WERI-Rb-1 (cell line): ENCODE measurements around the gene IQSEC3.

ENCODE experiments used
- DNase-seq: peaks from one replicate; pipeline ENCODE4 v3.0.0-alpha.2; 2020
- H3K27ac ChIP-seq: fragments of 250-450 bp; sonication (Bioruptor Pico); 2 replicates; pipeline ENCODE4 v1.5.1; 2020; ENCODE audit warnings: mild to moderate bottlenecking, moderate library complexity
- H3K27me3 ChIP-seq: fragments of 250-450 bp; sonication (Bioruptor Pico); 2 replicates; pipeline ENCODE4 v1.5.1; 2021; ENCODE audit warnings: mild to moderate bottlenecking, low read depth, moderate library complexity; ENCODE audit not compliant: insufficient read depth, severe bottlenecking
- H3K36me3 ChIP-seq: fragments of 250-450 bp; sonication (Bioruptor Pico); 2 replicates; pipeline ENCODE4 v1.5.1; 2020; ENCODE audit warnings: mild to moderate bottlenecking, moderate library complexity
- H3K4me3 ChIP-seq: 2 replicates; pipeline ENCODE4 v1.5.1; 2011; ENCODE audit warnings: low read depth, mild to moderate bottlenecking, control low read depth, low read length
- H3K9me3 ChIP-seq: fragments of 250-450 bp; sonication (Bioruptor Pico); 2 replicates; pipeline ENCODE4 v1.5.1; 2021; ENCODE audit warnings: mild to moderate bottlenecking, moderate library complexity; ENCODE audit not compliant: severe bottlenecking
- TF ChIP-seq, protein P1 (sequence below): IDR thresholded peaks from 2 replicates; pipeline ENCODE4 v1.5.1; 2011; ENCODE audit warnings: low read depth, mild to moderate bottlenecking, control low read depth, inconsistent platforms, low read length

IQSEC3 gene

DNA sequence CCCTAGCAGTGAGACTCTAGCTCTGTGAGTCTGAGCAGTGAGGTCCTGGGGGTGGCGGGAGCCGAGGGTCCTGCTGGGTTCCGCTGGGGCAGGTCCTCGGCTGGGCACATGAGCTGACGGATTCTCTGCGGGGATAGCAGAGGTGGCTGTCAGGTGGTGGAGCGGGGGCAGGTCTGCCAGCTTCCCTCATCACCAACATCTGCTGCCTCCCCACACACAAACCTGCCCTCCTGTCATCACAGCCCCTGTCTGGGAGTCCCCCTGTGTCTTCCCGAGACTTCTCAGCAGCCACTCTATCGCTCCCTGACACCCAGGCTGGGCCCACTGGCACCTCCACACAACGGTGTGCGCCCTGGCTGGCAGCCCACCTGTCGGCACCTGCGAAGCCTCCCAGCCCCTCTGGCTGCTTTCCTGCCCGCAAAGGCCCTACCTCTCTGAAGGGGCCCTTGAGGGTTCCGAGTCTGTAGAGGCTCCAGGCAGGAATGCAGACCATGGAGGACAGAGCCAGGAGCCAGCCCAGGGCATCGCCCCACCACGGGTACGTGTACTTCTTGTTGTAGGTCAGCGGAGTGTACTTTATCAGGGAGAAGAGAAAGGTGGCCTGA lies 154.5 kb downstream of the IQSEC3 start:
- no peaks in the 10 kb centered on the region for H3K9me3 ChIP-seq
- no peak for DNase-seq
- H3K27me3 ChIP-seq, result no peaks in the 10 kb centered on the region
- no peaks in the 10 kb centered on the region for H3K36me3 ChIP-seq
- H3K27ac ChIP-seq, result no peak overlapping the region
- no peak overlapping the region for H3K4me3 ChIP-seq
- TF ChIP-seq, protein P1, sequence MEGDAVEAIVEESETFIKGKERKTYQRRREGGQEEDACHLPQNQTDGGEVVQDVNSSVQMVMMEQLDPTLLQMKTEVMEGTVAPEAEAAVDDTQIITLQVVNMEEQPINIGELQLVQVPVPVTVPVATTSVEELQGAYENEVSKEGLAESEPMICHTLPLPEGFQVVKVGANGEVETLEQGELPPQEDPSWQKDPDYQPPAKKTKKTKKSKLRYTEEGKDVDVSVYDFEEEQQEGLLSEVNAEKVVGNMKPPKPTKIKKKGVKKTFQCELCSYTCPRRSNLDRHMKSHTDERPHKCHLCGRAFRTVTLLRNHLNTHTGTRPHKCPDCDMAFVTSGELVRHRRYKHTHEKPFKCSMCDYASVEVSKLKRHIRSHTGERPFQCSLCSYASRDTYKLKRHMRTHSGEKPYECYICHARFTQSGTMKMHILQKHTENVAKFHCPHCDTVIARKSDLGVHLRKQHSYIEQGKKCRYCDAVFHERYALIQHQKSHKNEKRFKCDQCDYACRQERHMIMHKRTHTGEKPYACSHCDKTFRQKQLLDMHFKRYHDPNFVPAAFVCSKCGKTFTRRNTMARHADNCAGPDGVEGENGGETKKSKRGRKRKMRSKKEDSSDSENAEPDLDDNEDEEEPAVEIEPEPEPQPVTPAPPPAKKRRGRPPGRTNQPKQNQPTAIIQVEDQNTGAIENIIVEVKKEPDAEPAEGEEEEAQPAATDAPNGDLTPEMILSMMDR, result no peak

DNA sequence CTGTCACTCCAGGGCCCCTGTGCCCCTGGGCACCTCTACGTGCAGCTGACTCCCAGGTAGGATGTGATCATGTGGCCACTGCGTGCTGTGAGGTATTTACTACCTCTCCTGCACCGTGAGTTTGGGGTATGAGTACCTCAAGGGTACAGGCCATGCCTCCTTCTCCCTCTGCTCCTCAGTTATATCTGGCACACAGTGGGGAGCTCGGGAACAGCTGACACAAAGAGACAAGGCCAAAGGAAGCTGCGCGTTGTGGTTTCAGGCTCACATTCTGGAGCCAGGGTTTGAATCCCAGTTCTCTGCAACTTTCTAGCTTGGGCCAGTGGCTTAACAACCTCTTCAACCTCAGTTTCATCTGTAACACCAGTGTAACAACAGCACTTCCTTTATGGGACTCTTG lies 155.2 kb downstream of the IQSEC3 start:
- no peak overlapping the region for H3K27ac ChIP-seq
- no peaks in the 10 kb centered on the region for H3K36me3 ChIP-seq
- no peak overlapping the region for H3K4me3 ChIP-seq
- no peak for DNase-seq
- H3K9me3 ChIP-seq, result no peaks in the 10 kb centered on the region
- TF ChIP-seq, protein P1, result no peak
- no peaks in the 10 kb centered on the region for H3K27me3 ChIP-seq

DNA sequence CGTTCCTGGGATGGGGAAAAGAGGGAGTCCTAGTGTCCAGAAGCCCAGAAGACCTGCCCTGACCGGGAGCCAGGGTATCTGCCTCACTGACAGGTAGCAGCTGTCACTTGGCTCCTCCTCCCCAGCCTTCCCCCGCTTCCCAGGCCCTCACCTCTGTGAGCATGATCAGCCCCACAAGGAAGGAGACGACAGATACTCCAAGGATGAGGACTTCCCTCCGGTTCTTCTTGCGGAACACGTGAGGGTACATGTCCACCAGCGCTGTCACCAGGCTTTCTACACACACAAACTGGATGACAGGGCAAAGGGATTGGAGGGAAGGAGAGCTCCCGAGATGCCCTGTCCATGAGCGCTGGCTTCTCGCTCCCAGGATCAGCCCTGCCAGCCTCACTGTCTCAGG lies 157.3 kb downstream of the IQSEC3 start:
- Histone ChIP-seq H3K9me3 (no peaks in the 10 kb centered on the region), H3K27ac (no peak overlapping the region), H3K4me3 (no peak overlapping the region), H3K27me3 (no peaks in the 10 kb centered on the region), H3K36me3 (no peaks in the 10 kb centered on the region)
- no peak for DNase-seq
- TF ChIP-seq, protein P1, result no peak

DNA sequence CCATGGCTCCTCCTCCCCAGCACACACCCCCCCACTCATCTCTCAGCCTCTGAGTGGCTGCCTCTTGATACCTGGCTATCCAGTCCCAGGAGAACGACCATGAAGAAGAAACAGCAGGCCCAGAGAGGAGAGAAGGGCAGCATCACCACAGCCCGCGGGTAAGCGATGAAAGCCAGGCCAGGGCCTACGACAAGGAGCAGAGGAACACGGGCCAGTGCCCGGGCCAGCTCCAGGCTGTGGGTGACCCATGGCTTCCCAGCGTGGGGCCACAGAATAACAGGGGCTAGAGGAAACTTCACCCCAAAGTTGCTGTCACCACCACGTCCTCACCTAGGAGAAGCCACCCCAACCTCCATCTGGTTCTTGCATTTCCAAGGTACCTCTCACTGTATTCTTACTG lies 157.8 kb downstream of the IQSEC3 start:
- TF ChIP-seq, protein P1, result no peak
- H3K9me3 ChIP-seq, result no peaks in the 10 kb centered on the region
- H3K4me3 ChIP-seq, result no peak overlapping the region
- no peaks in the 10 kb centered on the region for H3K36me3 ChIP-seq
- DNase-seq, result no peak
- H3K27ac ChIP-seq, result no peak overlapping the region
- no peaks in the 10 kb centered on the region for H3K27me3 ChIP-seq

DNA sequence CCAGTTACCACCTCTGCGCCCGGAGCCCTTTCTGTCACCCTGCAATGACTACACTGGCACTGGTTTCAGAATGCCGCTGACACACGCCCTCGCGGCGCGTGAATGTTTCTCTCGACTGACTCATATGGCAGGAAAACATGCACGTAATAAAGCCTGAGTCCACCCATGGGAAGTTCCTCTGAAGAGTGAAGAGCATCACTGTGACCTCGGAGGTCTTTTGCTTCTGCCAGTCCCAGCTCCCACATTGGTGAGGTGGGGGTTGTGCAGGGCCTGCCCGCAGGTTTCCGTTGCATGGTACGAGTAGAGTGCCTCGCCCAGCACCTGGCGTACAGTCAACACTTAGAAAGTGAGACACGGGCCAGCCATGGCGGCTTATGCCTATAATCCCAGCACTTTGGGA lies 158.4 kb downstream of the IQSEC3 start:
- no peak for DNase-seq
- no peak overlapping the region for H3K27ac ChIP-seq
- H3K4me3 ChIP-seq, result no peak overlapping the region
- H3K9me3 ChIP-seq, result no peaks in the 10 kb centered on the region
- H3K36me3 ChIP-seq, result no peaks in the 10 kb centered on the region
- TF ChIP-seq, protein P1, result no peak
- no peaks in the 10 kb centered on the region for H3K27me3 ChIP-seq

DNA sequence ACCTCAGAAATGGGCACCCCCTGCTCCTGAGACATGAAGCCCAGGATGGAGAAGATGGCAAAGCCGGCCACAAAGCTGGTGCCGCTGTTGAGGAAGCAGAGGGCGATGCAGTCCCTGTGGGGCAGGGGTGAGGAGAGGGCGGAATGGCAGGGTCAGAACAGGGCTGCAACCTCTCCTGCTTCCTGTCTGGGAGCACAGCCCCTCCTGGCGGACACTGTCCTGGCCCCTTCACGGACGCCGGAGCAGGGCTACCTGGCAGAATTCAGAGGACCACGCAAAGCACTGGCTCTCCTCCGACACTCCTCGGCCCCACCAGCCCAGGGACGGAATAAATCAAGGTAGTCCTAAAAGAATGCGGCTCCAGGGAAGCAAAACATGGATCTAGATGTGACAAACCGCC lies 159.8 kb downstream of the IQSEC3 start:
- Histone ChIP-seq H3K4me3 (no peak overlapping the region), H3K36me3 (no peaks in the 10 kb centered on the region), H3K9me3 (no peaks in the 10 kb centered on the region), H3K27ac (no peak overlapping the region), H3K27me3 (no peaks in the 10 kb centered on the region)
- TF ChIP-seq, protein P1, result no peak
- DNase-seq, result no peak
